Vagina (tissue), 2 donors: ENCODE results near the gene TMEM269. TPM values are rescaled to one million over a fixed set of nuclear protein-coding genes. Genes with fewer than 3 reads are reported as not detected.

Source experiments
- DNase-seq, 2 donors: peaks; one replicate each; pipeline ENCODE4 v3.0.0-alpha.2; 2017; ENCODE audit errors: extremely low spot score in 2 of 2
- H3K27ac ChIP-seq: fragments of 200-600 bp; sonication (generic); one replicate; pipeline ENCODE4 v1.5.1; 2019
- H3K27me3 ChIP-seq: fragments of 200-600 bp; sonication (generic); one replicate; pipeline ENCODE4 v1.5.1; 2019
- H3K36me3 ChIP-seq, 2 donors: fragments of 200-600 bp; sonication (generic); one replicate each; pipeline ENCODE4 v1.5.1; 2017 to 2019
- H3K4me1 ChIP-seq: fragments of 200-600 bp; sonication (generic); one replicate; pipeline ENCODE4 v1.5.1; 2019
- H3K4me3 ChIP-seq, 2 donors: fragments of 200-600 bp; sonication (generic); 1 replicate in 1 of 2; 2 replicates in 1 of 2; pipeline ENCODE4 v1.5.1; 2016 to 2019
- H3K9me3 ChIP-seq: fragments of 200-600 bp; sonication (generic); one replicate; pipeline ENCODE4 v1.5.1; 2019
- POLR2A ChIP-seq, 2 donors: fragments of 450-650 bp; IDR thresholded peaks; one replicate each; pipeline ENCODE4 v1.6.1; 2017; ENCODE audit warnings: antibody characterized with exemption in 2 of 2, mild to moderate bottlenecking in 2 of 2, moderate library complexity in 2 of 2
- POLR2AphosphoS5 ChIP-seq, 2 donors: sonication (generic); formaldehyde crosslinking; IDR thresholded peaks; one replicate each; pipeline ENCODE4 v1.9.0; 2017; ENCODE audit warnings: antibody characterized with exemption in 2 of 2, mild to moderate bottlenecking in 2 of 2, low read depth in 1 of 2; ENCODE audit not compliant: insufficient read depth in 1 of 2
- intact Hi-C: fragments of 100-400 bp; cut with DNase I; formaldehyde crosslinking; loops from one replicate; pipeline ENCODE4 v1.15.1; 2023
- total RNA-seq: library from RNA; depleted of rRNA; stranded (reverse); fragments of >200 nt; gene quantifications from one replicate; pipeline ENCODE4 v1.2.3, GENCODE V29; 2016
- TF ChIP-seq, protein P1 (sequence below), 3 experiments: fragments of 450-650 bp in 2 of 3; fragments of 200-600 bp in 1 of 3; sonication (generic) in 1 of 3; IDR thresholded peaks; one replicate each; pipeline ENCODE4 v1.5.1; 2017 to 2019; ENCODE audit warnings: antibody characterized with exemption in 3 of 3, mild to moderate bottlenecking in 2 of 3, moderate library complexity in 2 of 3

Gene TMEM269
- total RNA-seq, 1 donor from 2014 or later: not detected

DNA sequence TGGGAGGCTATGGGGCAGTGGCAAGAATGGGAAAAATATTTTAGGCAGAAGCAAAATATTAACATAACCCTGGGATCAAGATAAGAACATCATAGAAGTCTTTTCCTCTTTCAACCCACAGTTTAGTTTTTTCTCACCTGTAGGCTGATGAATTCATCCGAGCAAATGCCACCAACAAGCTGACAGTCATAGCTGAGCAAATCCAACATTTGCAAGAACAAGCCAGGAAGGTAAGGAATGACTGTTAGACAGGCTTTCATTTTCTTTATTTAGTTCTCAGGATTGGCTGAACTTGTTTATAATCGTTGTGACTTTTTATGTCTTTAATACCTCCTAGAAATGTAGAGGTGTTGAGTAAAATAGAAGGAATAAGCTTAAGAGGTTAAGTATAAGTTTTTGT lies 11.4 kb upstream of the TMEM269 start:
- intact Hi-C loops: no loop called here
- no peak overlapping the region for H3K27ac ChIP-seq
- peaks cover 0 to 37% of the 10 kb centered on the region in 2 donors for H3K36me3 ChIP-seq
- no peak for DNase-seq
- H3K4me1 ChIP-seq: peaks cover 16% of the 10 kb centered on the region
- no peak overlapping the region for H3K4me3 ChIP-seq
- TF ChIP-seq, protein P1, sequence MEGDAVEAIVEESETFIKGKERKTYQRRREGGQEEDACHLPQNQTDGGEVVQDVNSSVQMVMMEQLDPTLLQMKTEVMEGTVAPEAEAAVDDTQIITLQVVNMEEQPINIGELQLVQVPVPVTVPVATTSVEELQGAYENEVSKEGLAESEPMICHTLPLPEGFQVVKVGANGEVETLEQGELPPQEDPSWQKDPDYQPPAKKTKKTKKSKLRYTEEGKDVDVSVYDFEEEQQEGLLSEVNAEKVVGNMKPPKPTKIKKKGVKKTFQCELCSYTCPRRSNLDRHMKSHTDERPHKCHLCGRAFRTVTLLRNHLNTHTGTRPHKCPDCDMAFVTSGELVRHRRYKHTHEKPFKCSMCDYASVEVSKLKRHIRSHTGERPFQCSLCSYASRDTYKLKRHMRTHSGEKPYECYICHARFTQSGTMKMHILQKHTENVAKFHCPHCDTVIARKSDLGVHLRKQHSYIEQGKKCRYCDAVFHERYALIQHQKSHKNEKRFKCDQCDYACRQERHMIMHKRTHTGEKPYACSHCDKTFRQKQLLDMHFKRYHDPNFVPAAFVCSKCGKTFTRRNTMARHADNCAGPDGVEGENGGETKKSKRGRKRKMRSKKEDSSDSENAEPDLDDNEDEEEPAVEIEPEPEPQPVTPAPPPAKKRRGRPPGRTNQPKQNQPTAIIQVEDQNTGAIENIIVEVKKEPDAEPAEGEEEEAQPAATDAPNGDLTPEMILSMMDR (IDR thresholded peaks at IDR 0.05): no peak
- no peak for TF ChIP-seq POLR2AphosphoS5 (IDR thresholded peaks at IDR 0.05; ENCODE audit: insufficient read depth in 1 of 2, low read depth in 1 of 2)
- no peaks in the 10 kb centered on the region for H3K9me3 ChIP-seq
- no peaks in the 10 kb centered on the region for H3K27me3 ChIP-seq

DNA sequence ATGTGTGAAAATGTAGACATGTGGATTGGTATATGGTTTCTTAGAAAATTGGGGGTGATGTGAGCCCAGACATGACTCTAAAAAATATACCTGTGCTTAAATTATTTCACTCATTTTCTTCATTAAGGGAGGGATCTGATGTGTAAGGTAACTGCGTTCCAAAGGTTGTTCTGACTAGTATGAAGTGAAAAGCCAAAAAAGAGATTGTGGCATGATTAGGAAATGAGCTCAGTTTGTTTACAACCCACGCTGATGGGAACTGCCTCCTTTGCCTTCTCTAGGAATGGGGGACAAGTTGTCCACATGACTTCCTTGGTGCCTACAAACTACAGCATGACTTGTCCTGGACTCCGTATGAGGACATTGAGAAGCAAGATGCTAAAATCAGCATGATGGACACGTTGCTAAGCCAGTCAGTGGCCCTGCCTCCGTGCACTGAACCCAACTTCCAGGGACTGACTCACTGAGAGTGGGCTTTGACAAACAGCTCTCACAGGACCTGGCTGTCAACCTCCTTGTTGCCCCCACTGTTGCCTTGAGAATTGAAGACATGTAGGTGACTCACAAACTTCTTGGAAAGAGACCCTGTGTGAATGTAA lies 9.8 kb upstream of the TMEM269 start:
- TF ChIP-seq, protein P1 (IDR thresholded peaks at IDR 0.05): no peak
- TF ChIP-seq POLR2A (IDR thresholded peaks at IDR 0.05): no peak
- no peak for TF ChIP-seq POLR2AphosphoS5 (IDR thresholded peaks at IDR 0.05; ENCODE audit: insufficient read depth in 1 of 2, low read depth in 1 of 2)

DNA sequence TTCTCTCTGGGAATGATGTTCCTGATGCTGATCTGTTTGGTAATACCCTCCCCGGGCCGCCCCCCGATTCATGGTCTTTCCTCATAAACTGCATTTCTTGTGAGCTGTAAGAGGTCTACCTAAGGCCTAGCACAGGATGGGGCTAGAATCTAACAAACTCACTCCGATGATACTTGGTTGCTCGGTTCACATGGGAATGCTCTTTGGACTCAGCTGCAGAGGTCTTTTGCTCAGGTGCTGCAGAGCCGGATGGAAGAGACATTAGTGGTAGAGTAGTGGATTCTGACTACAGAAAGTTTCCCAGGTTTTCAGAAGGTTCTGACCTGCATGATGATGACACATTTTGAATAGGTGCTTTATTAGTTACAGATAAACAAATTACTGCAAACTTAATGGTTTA lies 8.3 kb upstream of the TMEM269 start:
- Histone ChIP-seq H3K4me3 (no peak overlapping the region), H3K27me3 (no peaks in the 10 kb centered on the region), H3K9me3 (no peaks in the 10 kb centered on the region), H3K27ac (no peak overlapping the region), H3K4me1 (no peaks in the 10 kb centered on the region), H3K36me3 (peaks cover 0 to 39% of the 10 kb centered on the region in 2 donors)
- no peak for DNase-seq
- TF ChIP-seq, protein P1 (IDR thresholded peaks at IDR 0.05): no peak
- TF ChIP-seq POLR2AphosphoS5 (IDR thresholded peaks at IDR 0.05; ENCODE audit: insufficient read depth in 1 of 2, low read depth in 1 of 2) (no peak), POLR2A (IDR thresholded peaks at IDR 0.05) (no peak)
- intact Hi-C loops: no loop called here

More for the DNA sequence above, 9.8 kb upstream of the TMEM269 start:
- Histone ChIP-seq H3K4me3 (no peak overlapping the region), H3K36me3 (peaks cover 0 to 39% of the 10 kb centered on the region in 2 donors), H3K4me1 (no peaks in the 10 kb centered on the region), H3K27me3 (no peaks in the 10 kb centered on the region), H3K9me3 (no peaks in the 10 kb centered on the region), H3K27ac (no peak overlapping the region)
- DNase-seq: no peak
- intact Hi-C loops: no loop called here

DNA sequence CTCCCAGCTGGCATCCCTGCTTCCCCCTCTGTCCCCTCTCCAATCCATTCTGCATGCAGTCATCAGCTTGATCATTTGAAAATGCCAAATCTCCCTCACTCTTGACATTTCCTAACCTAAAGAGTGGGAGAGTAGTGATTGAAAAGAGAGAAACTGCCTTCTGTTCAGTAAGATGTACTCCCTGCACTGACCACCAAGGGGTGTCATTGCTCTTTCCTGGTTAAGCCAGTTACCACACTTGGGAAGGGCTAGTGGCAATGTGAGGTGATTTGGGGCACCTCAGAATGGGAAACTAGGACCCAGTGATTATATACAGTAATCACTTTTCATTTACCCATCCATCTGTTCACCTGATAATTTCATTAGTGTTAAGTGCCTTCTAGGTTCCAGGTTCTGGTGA lies 6.9 kb upstream of the TMEM269 start:
- Histone ChIP-seq H3K4me1 (no peaks in the 10 kb centered on the region), H3K27me3 (no peaks in the 10 kb centered on the region), H3K9me3 (no peaks in the 10 kb centered on the region), H3K27ac (no peak overlapping the region), H3K4me3 (no peak overlapping the region), H3K36me3 (peaks cover 0 to 39% of the 10 kb centered on the region in 2 donors)
- no peak for DNase-seq
- intact Hi-C loops: no loop called here
- TF ChIP-seq POLR2A (IDR thresholded peaks at IDR 0.05): no peak
- TF ChIP-seq, protein P1 (IDR thresholded peaks at IDR 0.05): peak; percentile 40 to 58 (median 44)

DNA sequence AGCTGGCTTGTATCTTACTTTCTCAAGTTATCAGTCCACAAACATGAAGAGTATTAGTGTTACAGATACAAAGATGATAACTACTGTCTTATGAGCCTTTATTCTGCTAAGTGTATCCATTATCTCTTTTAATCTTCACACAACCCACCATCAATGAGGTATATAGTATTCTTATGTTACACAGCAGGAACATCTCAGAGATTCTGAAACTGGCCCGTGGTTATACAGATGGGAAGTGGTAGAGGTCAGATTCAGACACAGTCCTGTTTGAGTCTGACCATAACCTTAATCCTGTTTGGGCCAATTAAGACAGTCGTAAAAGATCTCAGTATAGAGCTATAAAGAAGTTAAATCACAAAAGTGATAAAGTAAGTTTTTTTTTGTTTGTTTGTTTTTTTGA lies 5.1 kb upstream of the TMEM269 start:
- no peak overlapping the region for H3K27ac ChIP-seq
- no peak for TF ChIP-seq POLR2A (IDR thresholded peaks at IDR 0.05)
- TF ChIP-seq, protein P1 (IDR thresholded peaks at IDR 0.05): no peak
- no peak for TF ChIP-seq POLR2AphosphoS5 (IDR thresholded peaks at IDR 0.05; ENCODE audit: insufficient read depth in 1 of 2, low read depth in 1 of 2)
- no peaks in the 10 kb centered on the region for H3K27me3 ChIP-seq
- H3K4me1 ChIP-seq: peaks cover 3% of the 10 kb centered on the region
- peaks cover 0 to 31% of the 10 kb centered on the region in 2 donors for H3K36me3 ChIP-seq
- intact Hi-C loops: no loop called here
- no peaks in the 10 kb centered on the region for H3K9me3 ChIP-seq
- no peak overlapping the region for H3K4me3 ChIP-seq
- no peak for DNase-seq
